ENCODE measurements around the gene CARS1.
"Not testable (repeated sequence)": the region's sequence is repeated elsewhere in the genome, so short reads cannot be mapped to it uniquely, and the experiment has no call there.

CARS1 gene

DNA sequence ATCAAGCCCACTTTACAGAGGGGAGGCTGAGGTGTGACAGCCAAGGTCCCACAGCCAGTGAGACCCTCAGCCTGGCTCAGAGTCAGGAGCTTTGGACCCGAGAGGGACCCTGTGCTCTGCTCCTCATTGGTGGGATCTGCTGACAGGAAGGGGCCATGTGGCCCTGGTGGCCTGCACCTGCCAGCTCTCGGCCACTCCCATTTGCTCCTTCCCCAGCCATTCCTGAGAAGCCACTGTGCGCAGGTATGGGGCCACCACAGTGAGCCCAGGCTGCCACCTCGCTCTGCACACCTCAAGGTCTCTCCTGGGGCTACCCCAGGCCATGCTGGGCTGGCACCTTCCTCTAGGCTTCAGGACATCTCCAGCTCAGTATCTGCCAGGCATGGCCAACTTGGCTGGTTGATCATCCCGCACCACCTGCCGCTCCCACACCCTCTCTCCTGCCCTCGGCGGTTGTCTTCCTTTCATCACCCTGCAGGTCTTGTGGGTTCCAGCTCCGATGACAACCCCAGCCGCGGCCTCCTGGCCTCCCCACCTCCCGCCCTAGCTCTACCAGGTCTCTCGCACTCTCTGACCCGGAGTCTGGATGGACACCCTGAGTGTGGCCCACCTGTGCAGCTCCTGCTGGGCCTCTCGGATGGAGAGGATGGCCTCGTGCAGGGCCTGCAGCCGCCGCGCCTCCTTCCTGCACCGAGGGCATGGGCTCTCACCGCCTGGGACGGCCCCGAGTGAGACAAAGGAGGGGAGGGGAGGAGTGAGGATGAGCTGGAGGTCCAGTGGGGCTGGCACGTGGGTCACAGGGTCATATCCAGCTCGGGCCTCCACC is 32.2 kb upstream of the CARS1 start:
- no peak for DNase-seq (ENCODE audit: low spot score)

GRCh38 chr11:3088806-3089205 is 31.6 kb upstream of the CARS1 start:
- DNase-seq (ENCODE audit: low spot score), result no peak

DNA sequence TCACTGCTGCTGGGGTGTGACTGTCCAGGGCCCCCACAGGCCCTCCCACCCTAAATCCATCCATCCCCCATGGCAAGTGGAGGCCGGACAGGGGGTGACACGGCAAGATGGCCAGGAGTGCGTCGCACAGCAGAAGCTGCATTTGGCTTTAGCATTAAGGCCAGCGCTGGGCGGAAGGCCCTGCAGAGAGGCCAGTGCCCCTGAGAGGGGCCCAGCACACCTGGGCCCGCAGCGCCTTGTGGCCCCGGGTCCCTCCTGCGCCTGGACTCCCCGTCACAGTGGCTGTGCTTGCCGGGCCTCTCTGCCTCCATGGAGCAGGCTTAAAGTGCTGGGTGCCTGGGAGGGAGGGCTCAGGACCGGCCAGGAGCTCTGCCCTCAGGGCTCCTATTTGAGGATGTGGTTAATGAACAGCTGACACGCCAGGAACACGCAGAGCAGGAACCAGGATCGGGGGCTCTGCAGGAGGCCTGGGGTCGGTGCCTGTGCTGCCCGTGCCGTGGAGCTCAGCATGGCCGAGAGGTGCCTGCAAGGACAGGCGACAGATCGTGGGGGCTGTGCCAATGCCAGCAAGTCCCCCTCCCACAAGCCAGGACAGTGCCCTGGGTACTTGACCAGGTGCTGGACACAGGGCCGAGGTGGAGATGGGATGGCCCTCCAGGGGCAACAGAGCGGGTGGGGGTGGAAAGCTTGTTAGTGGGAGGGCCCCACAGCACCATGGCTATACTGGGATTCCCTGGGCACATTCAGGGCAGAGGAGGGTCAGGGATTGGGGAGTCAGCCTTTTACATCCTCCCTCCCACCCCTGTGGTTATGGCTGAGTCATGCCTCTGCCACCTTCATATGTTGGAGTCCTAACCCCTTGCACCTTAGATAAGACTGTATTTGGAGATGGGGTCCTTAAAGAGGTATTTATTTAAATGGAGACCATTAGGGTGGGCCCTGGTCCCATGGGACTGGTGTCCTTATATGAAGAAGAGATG is 30.9 kb upstream of the CARS1 start:
- no peak for DNase-seq (ENCODE audit: low spot score)

DNA sequence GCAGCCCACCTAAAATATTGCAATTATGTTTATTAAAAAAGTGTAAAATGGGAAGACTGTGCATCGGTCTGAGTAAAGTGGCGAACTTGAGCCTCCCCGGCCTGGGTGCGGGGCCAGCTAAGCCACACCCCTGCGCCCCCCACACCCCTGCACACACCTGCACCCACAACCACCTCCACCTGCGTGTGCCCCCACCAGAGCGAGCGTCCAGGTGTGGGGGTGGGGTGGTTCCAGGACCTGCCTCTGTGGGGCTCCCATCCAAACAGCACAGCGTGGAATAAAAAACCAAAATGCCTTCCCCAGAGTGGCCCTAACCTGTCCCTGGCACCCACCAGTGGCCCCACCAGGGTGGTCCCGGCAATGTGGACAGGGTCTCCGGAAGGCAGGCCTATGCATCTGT is 30.1 kb upstream of the CARS1 start:
- DNase-seq (ENCODE audit: low spot score), result no peak

- DNase-seq (ENCODE audit: low spot score), result no peak
Measured at GRCh38 chr11:3086671-3087150, 29.5 kb upstream of the CARS1 start.

GRCh38 chr11:3086114-3086513 is 28.9 kb upstream of the CARS1 start:
- no peak for DNase-seq (ENCODE audit: low spot score)

DNA sequence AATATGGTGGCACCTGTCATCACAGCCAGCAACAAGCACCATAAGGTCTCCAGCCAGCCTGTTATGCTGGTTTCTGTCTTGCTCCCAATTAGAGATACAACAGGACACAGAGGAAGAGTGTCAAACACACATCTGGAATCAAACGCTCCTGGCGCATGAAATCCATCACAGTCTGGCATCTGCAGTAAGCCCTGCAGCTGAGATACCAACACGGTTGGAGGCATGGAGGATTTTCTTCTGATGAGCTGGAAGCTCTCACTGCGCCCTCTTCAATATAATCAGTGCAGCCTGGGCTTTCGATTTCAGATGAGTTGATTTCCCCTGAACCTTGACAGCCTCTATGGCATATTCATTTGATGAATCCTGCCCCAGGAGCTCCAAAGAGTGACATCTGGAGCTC is 27.8 kb upstream of the CARS1 start:
- DNase-seq (ENCODE audit: low spot score), result no peak

- DNase-seq (ENCODE audit: low spot score), result no peak
Measured at GRCh38 chr11:3083321-3083720, 26.1 kb upstream of the CARS1 start.

DNA sequence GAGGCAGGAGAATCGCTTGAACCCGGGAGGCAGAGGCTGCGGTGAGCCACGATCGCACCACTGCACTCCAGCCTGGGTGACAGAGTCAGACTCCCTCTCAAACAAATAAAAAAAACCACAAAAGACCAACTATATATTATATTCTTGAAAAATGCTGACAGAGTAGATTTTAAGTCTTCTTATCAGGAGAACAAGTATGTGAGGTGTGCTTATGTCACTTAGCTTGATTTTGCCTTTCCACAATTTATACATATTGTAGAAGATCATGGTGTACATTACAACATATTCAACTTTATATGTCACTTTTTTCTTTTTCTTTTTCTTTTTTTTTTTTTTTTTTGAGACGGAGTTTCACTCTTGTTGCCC is 24.1 kb upstream of the CARS1 start:
- no peak for DNase-seq (ENCODE audit: low spot score)

DNA sequence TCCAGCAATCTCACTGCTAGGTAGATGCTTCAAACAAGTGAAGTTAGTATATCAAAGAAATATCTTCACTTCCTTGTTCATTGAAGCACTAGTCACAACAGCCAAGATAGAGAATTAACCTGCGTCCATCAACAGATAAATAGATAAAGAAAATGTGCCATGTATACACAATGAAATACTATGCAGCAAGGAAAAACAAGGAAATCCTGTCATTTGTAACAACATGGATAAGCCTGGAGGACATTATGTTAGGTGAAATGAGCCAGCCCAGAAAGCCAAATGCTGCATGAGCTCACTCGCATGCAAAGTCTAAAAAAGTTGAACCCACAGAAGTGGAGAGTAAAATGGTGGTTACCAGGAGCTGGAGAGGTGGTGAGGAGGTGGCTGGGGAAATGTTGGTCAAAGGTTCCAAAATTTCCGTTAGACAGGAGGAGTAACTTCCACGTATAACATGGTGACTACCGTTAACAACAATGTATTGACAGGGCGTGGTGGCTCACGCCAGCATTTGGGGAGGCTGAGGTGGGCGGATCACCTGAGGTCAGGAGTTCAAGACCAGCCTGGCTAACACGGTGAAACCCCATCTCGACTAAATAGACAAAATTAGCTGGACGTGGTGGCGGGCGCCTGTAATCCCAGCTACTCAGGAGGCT is 23.6 kb upstream of the CARS1 start:
- DNase-seq (ENCODE audit: low spot score), result no peak

DNA sequence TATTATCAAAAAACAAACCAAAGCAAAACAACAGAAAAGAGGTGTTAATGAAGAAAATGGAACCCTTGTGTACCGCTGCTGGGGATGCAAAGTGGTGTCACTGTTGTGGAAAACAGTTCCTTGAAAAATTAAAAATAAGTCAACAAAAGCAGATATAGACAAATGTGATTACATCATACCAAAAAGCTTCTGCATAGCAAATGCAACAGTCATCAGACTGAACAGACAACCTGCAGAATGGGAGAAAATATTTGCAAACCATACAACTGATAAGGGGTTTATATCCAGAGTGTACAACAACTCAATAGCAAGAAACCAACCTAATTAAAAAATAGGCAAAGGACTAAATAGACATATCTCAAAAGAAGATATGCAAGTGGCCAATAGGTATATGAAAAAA is 22.9 kb upstream of the CARS1 start:
- no peak for DNase-seq (ENCODE audit: low spot score)

DNA sequence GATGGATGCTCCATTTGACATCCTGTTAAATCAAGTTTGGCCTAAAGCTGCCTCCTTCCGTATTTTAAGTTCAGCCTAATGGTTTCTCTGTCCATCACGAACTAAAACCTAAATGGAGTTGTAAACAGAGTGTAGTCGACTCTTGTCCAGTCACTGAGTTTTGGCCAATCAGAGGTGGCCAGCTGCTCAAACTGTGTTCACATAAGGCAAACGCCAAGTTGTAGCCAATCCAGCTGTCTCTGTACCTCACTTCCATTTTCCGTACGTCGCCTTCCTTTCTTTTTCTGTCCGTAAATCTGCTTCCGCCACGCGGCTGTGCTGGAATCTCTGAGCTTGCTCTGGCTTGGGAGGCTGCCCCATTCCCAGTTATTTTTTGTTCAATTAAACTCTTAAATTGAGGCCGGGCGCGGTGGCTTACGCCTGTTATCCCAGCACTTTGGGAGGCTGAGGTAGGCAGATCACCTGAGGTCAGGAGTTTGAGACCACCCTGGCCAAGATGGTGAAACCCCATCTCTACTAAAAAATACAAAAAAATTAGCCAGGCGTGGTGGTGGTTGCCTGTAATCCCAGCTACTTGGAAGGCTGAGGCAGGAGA is 20.7 kb upstream of the CARS1 start:
- DNase-seq (ENCODE audit: low spot score), result no peak

DNA sequence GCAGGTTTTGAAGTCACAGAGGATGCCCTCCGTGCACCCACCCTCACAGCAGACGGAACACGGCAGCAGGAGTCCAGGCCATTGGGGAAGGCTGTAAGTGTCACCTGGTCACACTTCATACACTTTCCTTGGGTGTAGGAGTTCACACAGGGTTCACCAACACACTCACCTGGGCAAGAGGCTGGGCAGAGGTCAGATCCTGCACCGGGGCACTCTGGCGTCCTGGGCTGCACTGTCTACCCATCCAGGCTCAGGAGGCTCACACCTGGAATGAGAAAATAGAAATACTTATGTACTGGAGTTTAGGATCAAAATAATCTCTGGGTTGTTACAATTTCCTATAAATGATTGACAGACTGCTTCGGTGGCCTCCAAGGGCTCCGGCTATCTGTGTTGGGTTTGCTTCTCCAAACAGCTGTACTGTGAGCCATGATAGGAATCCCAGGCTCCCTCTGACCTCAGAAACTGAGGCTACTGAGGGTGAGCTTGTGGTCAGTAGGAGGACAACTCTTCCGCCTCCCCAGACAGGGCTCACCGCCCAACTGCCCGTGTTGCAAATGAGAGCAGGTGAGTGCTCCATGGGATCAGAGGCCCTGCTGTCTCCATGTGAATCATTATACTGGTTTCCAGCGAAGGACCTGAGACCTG is 20.1 kb upstream of the CARS1 start:
- DNase-seq (ENCODE audit: low spot score), result no peak

DNA sequence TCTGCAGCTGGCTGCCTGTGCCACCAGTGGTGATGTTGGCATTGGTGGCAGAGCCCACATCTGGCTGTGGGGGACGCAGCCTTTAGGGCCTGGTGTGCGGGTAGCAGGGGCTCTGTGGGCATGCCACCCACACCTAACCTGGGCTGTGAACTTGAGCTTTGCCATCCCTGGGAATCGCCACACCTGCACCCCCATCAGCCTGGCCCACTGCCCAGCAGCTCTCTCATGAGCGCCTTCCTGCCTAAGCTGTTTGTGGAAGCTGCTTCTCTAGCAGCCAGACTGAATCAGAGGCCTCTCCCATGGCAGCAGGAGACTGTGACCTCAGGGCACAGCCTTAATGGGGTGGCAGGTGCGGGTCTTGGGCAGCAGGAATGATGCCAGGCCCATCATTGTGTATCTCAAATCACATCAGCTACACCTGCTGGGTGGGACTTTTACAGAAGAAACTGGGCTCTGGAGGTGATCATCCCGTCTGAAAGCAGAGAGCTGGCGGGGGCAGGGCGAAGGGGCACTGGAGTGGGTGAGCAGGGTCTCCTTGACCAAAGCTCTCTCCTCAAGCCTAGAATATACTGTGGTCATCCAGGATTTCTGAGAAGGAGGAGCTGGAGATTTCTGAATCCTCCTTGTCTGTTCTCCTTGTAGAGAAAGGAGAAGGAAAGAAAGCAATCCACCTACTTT is 17.8 kb upstream of the CARS1 start:
- no peak for DNase-seq (ENCODE audit: low spot score)

- no peak for DNase-seq (ENCODE audit: low spot score)
Measured at GRCh38 chr11:3073029-3073435, 15.8 kb upstream of the CARS1 start.

GRCh38 chr11:3069425-3069824 is 12.2 kb upstream of the CARS1 start:
- DNase-seq (ENCODE audit: low spot score), result no peak

DNA sequence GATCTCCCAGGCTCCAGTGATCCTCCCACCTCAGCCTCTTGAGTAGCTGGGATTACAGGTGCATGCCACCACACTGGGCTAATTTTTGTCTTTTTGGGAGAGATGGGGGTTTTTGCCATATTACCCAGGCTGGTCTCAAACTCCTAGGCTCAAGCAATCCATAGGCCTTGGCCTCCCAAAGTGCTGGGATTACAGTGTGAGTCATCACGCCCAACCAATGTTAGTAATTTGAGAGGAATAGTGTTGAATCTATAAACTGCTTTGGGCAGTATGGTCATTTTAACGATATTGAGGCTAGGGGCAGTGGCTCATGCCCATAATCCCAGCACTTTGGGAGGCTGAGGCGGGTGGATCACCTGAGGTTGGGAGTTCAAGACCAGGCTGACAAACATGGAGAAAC is 9.1 kb upstream of the CARS1 start:
- not testable (repeated sequence) for DNase-seq (ENCODE audit: low spot score)

DNA sequence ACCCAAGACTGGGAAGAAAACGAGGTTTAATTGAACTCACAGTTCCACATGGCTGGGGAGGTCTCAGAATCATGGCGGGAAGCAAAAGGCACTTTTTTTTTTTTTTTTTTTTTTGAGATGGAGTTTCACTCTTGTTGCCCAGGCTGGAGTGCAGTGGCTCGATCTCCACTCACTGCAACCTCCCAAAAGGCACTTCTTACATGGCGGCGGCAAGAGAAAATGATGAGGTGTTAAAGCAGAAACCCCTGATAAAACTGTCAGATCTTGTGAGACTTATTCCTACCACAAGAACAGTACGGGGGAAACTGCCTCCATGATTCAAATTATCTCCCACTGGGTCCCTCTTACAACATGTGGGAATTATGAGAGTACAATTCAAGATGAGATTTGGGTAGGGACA is 7.5 kb upstream of the CARS1 start:
- DNase-seq (ENCODE audit: low spot score), result not testable (repeated sequence)

DNA sequence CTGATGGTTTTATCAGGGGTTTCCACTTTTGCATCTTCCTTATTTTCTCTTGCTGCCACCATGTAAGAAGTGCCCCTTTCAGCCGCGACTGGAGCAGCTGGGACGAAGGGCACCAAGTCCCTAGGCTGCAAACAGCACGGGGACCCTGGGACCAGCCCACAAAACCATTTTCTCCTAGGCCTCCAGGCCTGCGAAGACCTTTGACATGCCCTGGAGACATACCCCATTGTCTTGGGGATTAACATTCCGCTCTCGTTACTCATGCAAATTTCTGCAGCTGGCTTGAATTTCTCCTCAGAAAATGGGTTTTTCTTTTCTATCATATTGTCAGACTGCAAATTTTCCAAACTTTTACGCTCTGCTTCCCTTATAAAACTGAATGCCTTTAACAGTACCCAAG is 6.7 kb upstream of the CARS1 start:
- peak; percentile 58 for DNase-seq (ENCODE audit: low spot score)

GRCh38 chr11:3063432-3063831 is 6.2 kb upstream of the CARS1 start:
- not testable (repeated sequence) for DNase-seq (ENCODE audit: low spot score)

- DNase-seq (ENCODE audit: low spot score), result no peak
Measured at GRCh38 chr11:3060436-3061025, 3.3 kb upstream of the CARS1 start.

All from ecto neural progenitor cell (in vitro differentiated cells).